ENCODE data around the gene ABI3.

ABI3 gene

DNA sequence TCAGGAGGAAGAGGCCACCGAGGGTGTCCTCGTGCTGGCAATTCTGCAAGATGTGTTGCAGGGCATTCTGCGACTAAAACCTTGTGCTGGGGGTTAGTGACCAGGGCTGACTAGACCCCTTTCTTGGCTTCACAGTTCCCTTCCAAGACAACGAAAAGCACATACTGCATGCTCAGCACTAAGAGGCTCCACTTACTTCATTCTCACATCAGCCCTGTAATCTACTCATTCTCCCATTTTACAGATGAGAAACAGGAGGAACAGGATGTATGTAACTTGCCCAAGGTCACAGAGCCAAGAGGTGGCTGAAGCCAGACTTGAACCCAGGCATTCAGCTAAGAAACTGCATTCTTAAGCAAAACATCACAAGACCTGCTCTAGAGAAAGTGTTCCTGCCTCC, 25.4 kb downstream of the ABI3 start:
- no peaks in the 10 kb centered on the region for H3K27me3 ChIP-seq (ENCODE audit: low read depth)
- H3K9me3 ChIP-seq = no peaks in the 10 kb centered on the region
- H3K36me3 ChIP-seq (replicated peaks) = no peaks in the 10 kb centered on the region
- in situ Hi-C loops (cut with MboI; ENCODE audit: low sequenced_read_pairs) = no loop called here
- no peak overlapping the region for H3K4me3 ChIP-seq
- DNase-seq (ENCODE audit: low spot score in 2 of 2) = no peak
- H3K4me1 ChIP-seq = no peaks in the 10 kb centered on the region

DNA sequence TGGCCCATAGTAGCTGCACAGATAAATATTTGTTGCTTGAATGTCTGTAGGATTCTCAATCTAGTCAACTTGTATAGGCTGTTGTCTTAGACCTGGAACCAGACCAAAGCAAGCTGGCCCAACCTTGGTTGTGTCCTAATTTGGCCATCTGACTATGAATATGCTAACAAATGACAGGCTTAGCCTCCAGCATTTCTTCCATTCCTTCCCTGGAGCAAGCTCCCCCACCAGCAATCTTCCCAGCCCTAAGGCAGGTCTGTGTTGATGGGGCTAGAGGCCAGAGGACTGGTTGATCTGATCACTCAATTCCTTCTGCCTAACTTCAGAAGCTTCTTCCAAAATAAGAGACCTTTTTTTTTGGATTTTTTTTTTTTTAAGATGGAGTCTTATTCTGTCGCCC, 29.5 kb downstream of the ABI3 start:
- H3K4me3 ChIP-seq = no peak overlapping the region
- in situ Hi-C loops (cut with MboI; ENCODE audit: low sequenced_read_pairs) = loop anchor here (5.0 kb wide), 1 partner anchor 47 kb away; no protein-coding TSS in a partner anchor
- no peaks in the 10 kb centered on the region for H3K9me3 ChIP-seq
- DNase-seq (ENCODE audit: low spot score in 2 of 2) = no peak
- no peaks in the 10 kb centered on the region for H3K36me3 ChIP-seq (replicated peaks)
- H3K4me1 ChIP-seq = no peaks in the 10 kb centered on the region
- H3K27me3 ChIP-seq (ENCODE audit: low read depth) = no peaks in the 10 kb centered on the region

GRCh38 chr17:49240619-49241018, 30.1 kb downstream of the ABI3 start:
- Histone ChIP-seq H3K4me3 (no peak overlapping the region), H3K27me3 (ENCODE audit: low read depth) (no peaks in the 10 kb centered on the region), H3K9me3 (no peaks in the 10 kb centered on the region), H3K4me1 (no peaks in the 10 kb centered on the region), H3K36me3 (replicated peaks) (no peaks in the 10 kb centered on the region)
- no peak for DNase-seq (ENCODE audit: low spot score in 2 of 2)
- in situ Hi-C loops (cut with MboI; ENCODE audit: low sequenced_read_pairs) = loop anchor here (5.0 kb wide), 1 partner anchor 47 kb away; no protein-coding TSS in a partner anchor

DNA sequence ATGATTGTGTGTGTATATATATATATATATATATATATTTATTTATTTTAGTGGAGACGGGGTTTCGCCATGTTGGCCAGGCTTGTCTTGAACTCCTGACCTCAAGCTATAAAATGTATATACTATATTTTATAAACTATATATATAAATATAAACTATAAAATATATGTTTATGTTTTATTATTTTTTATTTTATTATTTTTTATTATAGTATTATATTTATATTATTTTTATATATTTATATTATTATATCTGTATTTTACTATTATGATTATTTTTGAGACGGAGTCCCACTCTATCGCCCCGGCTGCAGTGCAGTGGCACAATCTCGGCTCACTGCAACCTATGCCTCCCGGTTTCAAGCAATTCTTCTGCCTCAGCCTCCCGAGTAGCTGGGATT, 30.5 kb downstream of the ABI3 start:
- Histone ChIP-seq H3K4me3 (no peak overlapping the region), H3K27me3 (ENCODE audit: low read depth) (no peaks in the 10 kb centered on the region), H3K36me3 (replicated peaks) (no peaks in the 10 kb centered on the region), H3K9me3 (no peaks in the 10 kb centered on the region), H3K4me1 (no peaks in the 10 kb centered on the region)
- in situ Hi-C loops (cut with MboI; ENCODE audit: low sequenced_read_pairs) = loop anchor here (5.0 kb wide), 1 partner anchor 46 kb away; no protein-coding TSS in a partner anchor
- no peak for DNase-seq (ENCODE audit: low spot score in 2 of 2)

- Histone ChIP-seq H3K36me3 (replicated peaks) (no peaks in the 10 kb centered on the region), H3K9me3 (no peaks in the 10 kb centered on the region), H3K4me1 (no peaks in the 10 kb centered on the region), H3K27me3 (ENCODE audit: low read depth) (no peaks in the 10 kb centered on the region), H3K4me3 (no peak overlapping the region)
- in situ Hi-C loops (cut with MboI; ENCODE audit: low sequenced_read_pairs) = loop anchor here (5.0 kb wide), 1 partner anchor 45 kb away; no protein-coding TSS in a partner anchor
- DNase-seq (ENCODE audit: low spot score in 2 of 2) = no peak
These were observed 31.3 kb downstream of the ABI3 start for GRCh38 chr17:49241692-49242397.

- Histone ChIP-seq H3K27me3 (ENCODE audit: low read depth) (no peaks in the 10 kb centered on the region), H3K36me3 (replicated peaks) (no peaks in the 10 kb centered on the region), H3K4me1 (no peaks in the 10 kb centered on the region), H3K9me3 (no peaks in the 10 kb centered on the region), H3K4me3 (no peak overlapping the region)
- no peak for DNase-seq (ENCODE audit: low spot score in 2 of 2)
- in situ Hi-C loops (cut with MboI; ENCODE audit: low sequenced_read_pairs) = loop anchor here (5.0 kb wide), 1 partner anchor 44 kb away; no protein-coding TSS in a partner anchor
These were observed 32.3 kb downstream of the ABI3 start for GRCh38 chr17:49242813-49243212.

- Histone ChIP-seq H3K27me3 (ENCODE audit: low read depth) (no peaks in the 10 kb centered on the region), H3K4me1 (no peaks in the 10 kb centered on the region), H3K36me3 (replicated peaks) (no peaks in the 10 kb centered on the region), H3K4me3 (no peak overlapping the region), H3K9me3 (no peaks in the 10 kb centered on the region)
- in situ Hi-C loops (cut with MboI; ENCODE audit: low sequenced_read_pairs) = loop anchor here (5.0 kb wide), 1 partner anchor 42 kb away; no protein-coding TSS in a partner anchor
- DNase-seq (ENCODE audit: low spot score in 2 of 2) = no peak
These were observed 34.3 kb downstream of the ABI3 start for GRCh38 chr17:49244839-49245238.

DNA sequence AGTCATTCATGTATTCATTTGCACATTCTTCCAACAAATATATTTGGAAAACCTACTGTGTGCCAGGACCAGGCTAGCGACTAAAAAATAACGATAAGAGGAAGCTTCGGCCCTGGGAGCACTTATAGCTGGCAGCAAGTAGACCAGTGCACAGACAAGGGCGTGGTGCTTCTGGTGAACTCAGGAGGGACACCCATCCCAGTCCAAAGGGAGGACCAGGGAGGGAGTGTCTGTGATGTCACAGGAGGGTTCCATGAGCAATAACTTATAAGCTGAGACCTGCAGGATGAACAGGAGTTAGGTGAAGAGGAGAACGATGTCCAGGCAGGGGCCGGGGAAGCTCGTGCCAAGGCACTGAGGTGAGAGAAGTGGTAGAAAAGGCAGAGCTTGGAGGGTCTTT, 37.4 kb downstream of the ABI3 start:
- Histone ChIP-seq H3K4me1 (no peaks in the 10 kb centered on the region), H3K9me3 (no peaks in the 10 kb centered on the region), H3K4me3 (no peak overlapping the region), H3K27me3 (ENCODE audit: low read depth) (no peaks in the 10 kb centered on the region), H3K36me3 (replicated peaks) (no peaks in the 10 kb centered on the region)
- DNase-seq (ENCODE audit: low spot score in 2 of 2) = no peak
- in situ Hi-C loops (cut with MboI; ENCODE audit: low sequenced_read_pairs) = no loop called here

GRCh38 chr17:49249292-49249794, 38.8 kb downstream of the ABI3 start:
- DNase-seq (ENCODE audit: low spot score in 2 of 2) = no peak
- H3K36me3 ChIP-seq (replicated peaks) = no peaks in the 10 kb centered on the region
- no peak overlapping the region for H3K4me3 ChIP-seq
- H3K9me3 ChIP-seq = no peaks in the 10 kb centered on the region
- in situ Hi-C loops (cut with MboI; ENCODE audit: low sequenced_read_pairs) = no loop called here
- H3K27me3 ChIP-seq (ENCODE audit: low read depth) = no peaks in the 10 kb centered on the region
- H3K4me1 ChIP-seq = no peaks in the 10 kb centered on the region

DNA sequence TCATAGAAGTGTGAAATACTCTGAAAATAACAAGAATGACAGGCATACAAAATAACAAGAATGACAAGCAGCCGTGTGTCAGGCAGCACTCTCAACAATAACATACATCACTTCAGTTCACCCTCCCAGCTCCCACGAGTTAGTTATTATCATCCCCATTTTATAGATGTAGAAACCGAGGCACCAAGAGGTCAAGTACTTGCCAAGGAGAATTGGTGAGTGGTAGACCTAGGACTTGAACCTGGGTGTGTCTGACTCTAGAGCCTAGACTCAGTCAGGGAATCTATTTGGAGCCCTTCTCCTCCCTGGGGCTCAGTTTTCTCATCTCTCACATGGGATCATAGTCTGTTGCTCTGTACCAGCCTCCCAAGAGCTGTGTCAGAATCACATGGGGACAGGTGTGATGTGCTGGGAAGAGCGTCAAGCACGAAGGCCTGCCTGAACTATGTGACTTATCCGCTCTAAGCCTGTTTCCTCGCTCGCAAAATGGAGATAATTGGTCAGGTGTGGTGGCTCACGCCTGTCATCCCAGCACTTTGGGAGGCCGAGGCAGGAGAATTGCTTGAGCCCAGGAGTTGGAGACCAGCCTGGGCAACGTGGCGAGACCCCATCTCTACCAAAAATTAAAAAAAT, 39.5 kb downstream of the ABI3 start:
- Histone ChIP-seq H3K4me1 (no peaks in the 10 kb centered on the region), H3K9me3 (no peaks in the 10 kb centered on the region), H3K4me3 (no peak overlapping the region), H3K36me3 (replicated peaks) (no peaks in the 10 kb centered on the region), H3K27me3 (ENCODE audit: low read depth) (no peaks in the 10 kb centered on the region)
- DNase-seq (ENCODE audit: low spot score in 2 of 2) = no peak
- in situ Hi-C loops (cut with MboI; ENCODE audit: low sequenced_read_pairs) = no loop called here

DNA sequence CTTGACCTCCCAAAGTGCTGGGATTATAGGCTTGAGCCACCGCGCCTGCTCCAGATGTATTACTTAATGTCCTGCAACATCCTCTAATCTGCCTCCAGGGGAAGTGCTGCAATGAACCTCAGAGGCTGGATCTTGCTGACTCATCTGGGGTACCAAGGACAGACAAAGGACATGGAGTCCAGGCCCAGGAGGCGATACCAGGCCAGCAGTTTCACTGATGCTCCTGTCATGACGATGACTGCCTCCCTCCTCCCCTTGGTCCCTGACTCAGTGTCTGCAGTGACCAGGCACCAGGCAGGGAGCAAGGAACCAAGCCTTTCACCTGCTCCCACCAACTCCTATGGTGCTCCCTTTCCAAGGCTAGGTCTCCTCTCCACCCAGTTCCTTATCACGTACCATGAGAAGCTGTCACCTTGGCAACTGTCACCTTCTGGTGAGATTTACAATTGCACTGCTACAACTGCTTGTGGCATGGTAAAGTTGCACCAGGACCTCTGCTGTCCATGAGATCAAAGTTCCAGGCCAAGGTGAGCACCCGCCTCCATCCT, 41.7 kb downstream of the ABI3 start:
- no peaks in the 10 kb centered on the region for H3K4me1 ChIP-seq

DNA sequence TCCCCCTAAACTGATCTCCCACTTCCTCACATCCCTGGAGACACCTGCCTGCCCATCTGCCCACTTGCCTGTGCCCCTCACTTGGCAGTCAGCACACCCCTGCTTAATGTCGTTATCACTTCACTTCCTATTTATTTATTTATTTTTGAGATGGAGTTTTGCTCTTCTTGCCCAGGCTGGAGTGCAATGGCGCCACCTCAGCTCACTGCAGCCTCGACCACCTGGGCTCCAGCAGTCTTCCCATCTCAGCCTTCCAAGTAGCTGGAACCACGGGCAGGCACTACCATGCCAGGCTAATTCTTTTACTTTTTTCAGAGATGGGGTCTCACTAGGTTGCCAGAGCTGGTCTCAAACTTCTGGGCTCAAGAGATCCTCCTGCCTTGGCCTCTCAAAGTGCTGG, 43.6 kb downstream of the ABI3 start:
- H3K4me3 ChIP-seq = no peak overlapping the region
- no peak for DNase-seq (ENCODE audit: low spot score in 2 of 2)
- no peaks in the 10 kb centered on the region for H3K36me3 ChIP-seq (replicated peaks)
- H3K9me3 ChIP-seq = no peaks in the 10 kb centered on the region
- in situ Hi-C loops (cut with MboI; ENCODE audit: low sequenced_read_pairs) = no loop called here
- H3K27me3 ChIP-seq (ENCODE audit: low read depth) = no peaks in the 10 kb centered on the region
- H3K4me1 ChIP-seq = no peaks in the 10 kb centered on the region

More for the DNA sequence above, 41.7 kb downstream of the ABI3 start:
- DNase-seq (ENCODE audit: low spot score in 2 of 2) = no peak
- Histone ChIP-seq H3K27me3 (ENCODE audit: low read depth) (no peaks in the 10 kb centered on the region), H3K4me3 (no peak overlapping the region), H3K36me3 (replicated peaks) (no peaks in the 10 kb centered on the region), H3K9me3 (no peaks in the 10 kb centered on the region)
- in situ Hi-C loops (cut with MboI; ENCODE audit: low sequenced_read_pairs) = no loop called here

DNA sequence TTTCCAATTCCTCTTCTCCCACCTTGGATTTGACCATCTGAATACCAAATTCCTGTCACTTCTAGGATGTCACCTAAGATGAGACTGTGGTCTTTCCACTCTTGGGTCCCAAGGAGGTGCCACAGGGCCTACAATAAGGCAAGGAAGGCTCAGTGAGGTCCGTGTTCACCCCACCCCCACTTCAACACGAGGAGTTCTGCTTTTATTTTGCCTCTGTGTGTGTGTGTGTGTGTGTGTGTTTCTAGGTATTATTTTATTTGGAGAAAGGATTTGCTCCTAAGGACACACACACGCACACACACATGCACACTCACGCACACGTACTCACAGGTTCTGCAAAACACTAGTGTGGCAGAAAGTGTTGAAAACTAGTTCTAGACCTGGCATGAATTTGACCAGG, 44.6 kb downstream of the ABI3 start:
- H3K4me3 ChIP-seq = no peak overlapping the region
- in situ Hi-C loops (cut with MboI; ENCODE audit: low sequenced_read_pairs) = no loop called here
- no peaks in the 10 kb centered on the region for H3K27me3 ChIP-seq (ENCODE audit: low read depth)
- DNase-seq (ENCODE audit: low spot score in 2 of 2) = no peak
- peaks cover 3% of the 10 kb centered on the region; the same call in 1 of the 2 replicates for H3K4me1 ChIP-seq
- H3K9me3 ChIP-seq = no peaks in the 10 kb centered on the region
- no peaks in the 10 kb centered on the region for H3K36me3 ChIP-seq (replicated peaks)

DNA sequence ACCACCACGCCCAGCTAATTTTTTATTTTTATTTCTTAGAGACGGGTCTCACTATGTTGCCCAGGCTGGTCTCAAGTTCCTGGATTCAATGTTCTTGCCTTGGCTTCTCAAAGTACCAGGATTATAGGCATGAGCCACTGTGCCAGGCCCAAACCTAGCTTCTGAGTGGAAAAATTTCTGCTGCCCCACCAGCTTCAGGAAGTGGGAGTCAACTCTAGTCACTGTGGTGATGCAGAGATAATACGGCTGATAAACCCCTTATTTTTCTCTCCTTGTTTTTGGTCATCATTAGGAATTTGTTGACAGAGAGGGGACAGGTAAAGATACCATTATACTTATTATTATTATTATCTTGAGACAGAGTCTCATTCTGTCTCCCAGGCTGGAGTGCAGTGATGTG, 47.9 kb downstream of the ABI3 start:
- DNase-seq (ENCODE audit: low spot score in 2 of 2) = no peak
- in situ Hi-C loops (cut with MboI; ENCODE audit: low sequenced_read_pairs) = no loop called here
- no peaks in the 10 kb centered on the region for H3K9me3 ChIP-seq
- peaks cover 8% of the 10 kb centered on the region; the same call in 1 of the 2 replicates for H3K4me1 ChIP-seq
- no peaks in the 10 kb centered on the region for H3K27me3 ChIP-seq (ENCODE audit: low read depth)
- no peak overlapping the region for H3K4me3 ChIP-seq
- H3K36me3 ChIP-seq (replicated peaks) = no peaks in the 10 kb centered on the region

Data from HAP-1 (cell line).